NCI-H1105 treated with DMSO at 0.1 percent for 48 hours (cell line): ENCODE measurements around the gene RAD51B.

Source experiments
- DNase-seq: peaks from one replicate; lab custom pipeline; 2025; lab: John Stamatoyannopoulos, UW

Gene RAD51B

DNA sequence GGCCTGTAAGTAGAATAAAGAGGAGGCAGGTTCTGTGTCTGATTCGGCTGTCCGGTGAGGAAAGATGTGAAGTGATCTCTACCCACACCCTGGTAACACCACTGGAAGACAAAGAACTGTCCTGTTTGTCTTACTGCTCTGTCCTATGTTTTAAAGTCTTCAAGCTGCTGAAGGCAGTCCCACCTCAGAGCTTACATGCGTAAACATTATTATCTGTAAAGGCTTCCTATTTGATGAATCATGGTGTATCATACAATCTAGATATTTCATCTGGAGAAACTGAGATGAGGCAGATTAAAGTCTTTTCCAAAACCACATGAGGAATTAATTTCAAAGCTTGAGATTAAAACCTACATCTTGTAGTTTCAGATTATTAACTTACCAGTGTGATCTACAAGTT lies 545.6 kb downstream of the RAD51B start:
- DNase-seq = no peak

DNA sequence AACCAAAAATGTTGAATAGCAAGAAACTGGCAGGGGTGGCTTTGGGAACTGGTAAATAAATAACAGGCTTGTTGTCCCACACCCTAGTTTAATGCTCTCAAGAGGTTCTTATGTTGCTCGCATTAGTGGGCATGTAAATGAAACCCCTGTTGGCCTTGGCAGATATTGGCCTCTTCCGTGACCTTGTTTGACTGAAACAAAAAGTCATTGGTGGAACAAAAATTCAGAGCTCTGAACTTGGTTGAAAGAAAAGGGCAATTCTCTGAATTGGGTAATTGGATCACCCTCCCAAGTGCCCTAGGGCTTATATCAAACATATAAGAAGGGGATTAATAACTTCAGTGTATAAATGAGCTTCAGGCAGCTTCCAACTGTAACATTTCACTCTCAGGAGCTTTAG lies 547.1 kb downstream of the RAD51B start:
- no peak for DNase-seq

DNA sequence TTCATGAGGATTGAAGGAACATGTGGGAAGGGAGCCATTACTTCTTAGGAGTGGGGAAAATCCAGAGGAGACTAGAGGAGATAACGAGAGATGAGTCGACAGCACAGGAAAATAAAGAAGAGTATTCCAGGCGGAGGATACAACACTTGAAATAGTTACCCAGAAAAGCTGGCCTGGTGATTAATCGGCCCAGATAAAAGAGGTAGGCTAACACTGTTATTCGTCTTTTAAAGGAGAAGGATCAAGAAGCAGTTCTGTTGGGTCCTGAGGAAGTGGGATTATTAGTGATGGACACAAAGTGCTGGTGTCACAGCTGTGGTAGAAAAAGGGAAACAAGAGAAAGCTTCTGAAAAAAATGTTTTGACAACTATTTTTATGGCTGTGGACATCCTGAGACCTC lies 548.0 kb downstream of the RAD51B start:
- DNase-seq = no peak

GRCh38 chr14:68368850-68369249 lies 549.3 kb downstream of the RAD51B start:
- DNase-seq = no peak

DNA sequence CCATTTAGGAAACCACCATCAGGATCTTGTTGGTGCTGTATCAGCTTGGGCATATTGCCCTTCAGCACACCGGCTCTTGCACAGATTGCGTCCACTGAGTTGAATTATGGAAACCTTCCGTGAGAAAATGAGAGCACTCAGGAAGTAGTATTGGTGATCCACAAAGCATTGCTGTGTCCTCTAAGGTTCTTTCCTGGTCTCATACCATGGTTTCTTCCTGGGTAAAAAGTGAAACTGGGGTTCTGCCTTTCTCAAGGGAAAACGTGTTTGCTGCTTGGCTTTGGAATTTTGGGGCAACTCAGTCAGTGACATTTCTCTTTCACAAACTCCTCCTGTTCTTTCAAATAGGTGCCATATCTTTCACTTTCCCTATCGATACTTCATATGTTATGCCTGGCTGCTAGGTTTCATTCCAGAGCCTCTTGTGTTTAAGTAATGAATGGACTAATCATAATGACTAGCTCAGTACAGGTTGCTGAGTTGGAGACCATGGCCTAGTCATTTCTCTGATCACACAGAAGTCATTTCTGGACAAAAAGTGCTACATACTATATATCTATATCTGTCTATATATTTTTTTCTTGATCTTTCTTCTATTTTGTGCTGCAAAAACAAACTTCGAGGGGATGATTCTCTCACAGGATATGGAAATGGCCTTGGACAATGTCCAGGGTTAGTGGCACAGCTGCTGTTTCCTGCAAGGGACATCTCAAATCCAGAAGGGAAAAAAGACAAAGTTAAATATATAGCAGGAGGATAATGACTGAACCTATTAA lies 549.9 kb downstream of the RAD51B start:
- no peak for DNase-seq

DNA sequence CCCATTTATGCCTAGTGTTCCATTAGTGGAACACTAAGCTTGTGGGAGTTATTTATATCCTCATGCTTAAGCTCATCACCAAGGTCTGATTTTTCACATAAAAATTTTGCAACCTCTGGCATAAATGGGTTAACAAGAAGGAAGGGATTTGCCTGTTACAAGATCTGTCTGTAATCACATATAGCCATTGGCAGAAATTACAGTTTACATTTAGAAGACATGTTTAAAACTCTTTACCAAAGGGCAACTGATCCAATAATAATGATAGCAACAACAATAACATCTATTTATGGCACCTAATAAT lies 550.4 kb downstream of the RAD51B start:
- DNase-seq = no peak

DNA sequence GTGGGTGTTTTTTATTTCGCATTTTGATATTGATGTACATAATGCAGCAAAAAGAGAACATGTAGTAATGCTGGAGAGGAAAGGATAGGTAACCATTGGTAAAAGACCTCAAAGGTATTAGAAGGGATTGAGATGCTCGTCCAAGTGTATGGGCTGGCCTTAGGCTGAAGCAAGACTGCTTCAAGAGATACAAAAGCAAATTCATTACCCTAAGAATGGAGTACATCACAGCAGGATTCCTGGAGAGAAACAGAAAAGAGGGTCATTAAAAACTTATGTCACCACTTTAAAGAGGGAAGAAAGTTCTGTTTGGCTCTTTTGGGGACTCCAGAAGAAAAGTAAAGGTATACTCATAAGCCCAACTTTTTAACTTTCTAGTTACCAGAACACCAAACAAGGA lies 552.8 kb downstream of the RAD51B start:
- no peak for DNase-seq

GRCh38 chr14:68373124-68373646 lies 553.6 kb downstream of the RAD51B start:
- DNase-seq = no peak

- DNase-seq = no peak
Observed at GRCh38 chr14:68373847-68374444, 554.4 kb downstream of the RAD51B start.

DNA sequence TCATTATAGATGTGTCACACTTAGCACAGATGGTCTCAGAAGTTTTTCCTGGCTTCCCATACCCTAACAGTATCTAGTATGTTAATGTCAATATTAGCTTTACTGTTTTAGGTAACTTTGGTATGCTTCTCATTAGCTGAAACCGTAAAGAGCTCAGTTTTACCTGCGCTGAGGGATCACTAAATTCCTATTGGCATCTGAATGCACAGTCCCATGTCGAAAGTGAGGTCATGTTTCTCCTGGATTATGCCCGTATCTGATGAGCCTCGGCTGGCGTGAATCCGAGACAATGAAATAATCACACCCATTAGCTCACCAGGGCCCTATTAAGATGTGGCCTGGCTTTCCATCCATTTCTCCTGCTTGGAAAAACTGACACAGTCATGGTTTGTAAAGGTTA lies 555.1 kb downstream of the RAD51B start:
- no peak for DNase-seq

DNA sequence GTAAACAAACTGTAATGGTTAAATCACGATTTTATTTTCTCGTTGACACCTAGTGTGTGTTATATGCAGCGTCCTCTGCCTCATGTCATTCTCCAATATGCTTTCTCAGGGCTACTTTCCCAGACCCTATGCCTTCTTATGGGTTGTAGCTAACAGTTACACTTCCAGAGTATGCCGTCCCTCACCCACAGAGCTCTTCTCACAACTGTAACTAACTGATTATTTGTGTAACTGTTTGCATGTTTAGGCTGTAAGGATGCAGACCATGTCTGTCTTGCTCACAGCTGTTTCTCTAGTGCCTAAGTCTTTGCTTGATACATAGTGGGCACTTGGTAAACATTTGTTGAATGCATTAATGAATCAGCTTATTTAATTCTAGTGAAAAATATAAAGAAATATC lies 555.8 kb downstream of the RAD51B start:
- DNase-seq = no peak

DNA sequence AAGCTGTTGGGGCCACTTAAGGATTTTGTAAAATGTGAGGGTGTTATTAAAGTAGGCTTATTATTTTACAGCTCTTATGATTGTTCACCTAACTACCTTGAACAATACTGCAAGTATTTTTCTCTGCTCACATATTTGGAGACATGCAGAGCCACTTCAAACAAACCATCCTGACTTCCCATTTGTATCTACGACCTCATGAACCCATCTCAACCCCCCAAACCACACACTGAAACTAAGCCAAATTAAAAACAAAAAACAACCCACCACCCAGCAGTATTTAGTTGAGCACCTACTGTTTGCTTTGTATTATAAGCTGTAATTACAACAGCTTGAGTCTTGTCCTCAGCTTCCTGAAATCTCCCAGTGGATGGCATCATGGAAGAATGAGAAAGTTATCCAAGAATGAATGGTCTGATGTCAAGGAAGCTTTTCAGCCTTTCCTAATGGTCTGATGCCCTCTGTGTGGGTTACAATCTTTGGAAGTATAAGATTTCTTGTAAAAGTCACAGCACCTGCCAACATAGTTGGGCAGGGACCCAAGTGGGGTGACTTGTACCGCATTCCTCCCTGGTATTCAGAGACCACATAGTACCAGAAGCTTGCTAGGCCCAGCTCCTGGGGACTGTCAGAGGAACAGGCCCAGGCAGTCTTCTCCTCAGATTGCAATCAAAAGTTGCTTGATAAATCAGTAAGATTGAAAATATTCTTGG lies 556.6 kb downstream of the RAD51B start:
- DNase-seq = no peak

GRCh38 chr14:68377006-68377405 lies 557.4 kb downstream of the RAD51B start:
- no peak for DNase-seq

- no peak for DNase-seq
Observed at GRCh38 chr14:68377459-68377858, 557.9 kb downstream of the RAD51B start.

- no peak for DNase-seq
Observed at GRCh38 chr14:68379510-68380328, 560.1 kb downstream of the RAD51B start.

DNA sequence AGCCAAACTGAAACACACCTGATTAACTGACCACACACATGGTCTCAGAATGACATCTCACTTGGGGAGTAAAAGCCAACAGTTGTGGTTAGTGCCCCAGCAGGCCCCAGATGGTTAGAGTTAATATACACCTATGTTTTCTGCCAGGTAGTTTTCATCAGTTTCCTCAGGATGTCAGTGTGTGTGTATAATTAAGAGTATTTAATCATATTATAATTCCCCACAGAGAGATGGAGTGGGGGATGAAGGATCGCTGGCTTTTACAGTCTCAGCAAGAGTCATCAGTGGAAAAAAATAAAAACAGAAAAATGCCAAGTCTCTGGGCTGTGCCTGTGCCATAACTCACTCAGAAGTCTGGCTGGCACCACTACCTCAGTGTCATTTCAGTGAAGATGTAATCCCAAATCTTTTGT lies 560.8 kb downstream of the RAD51B start:
- DNase-seq = no peak

- DNase-seq = no peak
Observed at GRCh38 chr14:68384335-68384734, 564.8 kb downstream of the RAD51B start.

DNA sequence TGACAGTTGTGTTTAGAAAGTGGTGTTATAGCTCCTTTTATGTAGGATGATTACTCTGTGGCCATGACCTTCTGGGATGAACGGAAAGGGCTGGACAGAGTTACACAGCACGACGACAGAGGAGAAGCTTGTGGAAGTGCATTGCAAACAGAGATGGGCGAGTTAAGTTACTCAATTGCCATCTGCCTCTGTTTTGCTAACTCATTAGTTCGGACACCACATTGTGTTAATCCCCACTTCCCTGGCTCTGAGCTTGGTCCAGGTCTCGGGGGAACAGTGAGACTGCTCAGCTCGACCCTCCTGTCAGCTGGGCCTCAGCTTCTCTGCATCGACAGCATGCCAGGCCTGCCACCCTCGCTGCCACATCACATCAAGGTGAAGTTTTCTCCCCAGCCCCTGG lies 565.3 kb downstream of the RAD51B start:
- no peak for DNase-seq

GRCh38 chr14:68386446-68386845 lies 566.9 kb downstream of the RAD51B start:
- DNase-seq = no peak

DNA sequence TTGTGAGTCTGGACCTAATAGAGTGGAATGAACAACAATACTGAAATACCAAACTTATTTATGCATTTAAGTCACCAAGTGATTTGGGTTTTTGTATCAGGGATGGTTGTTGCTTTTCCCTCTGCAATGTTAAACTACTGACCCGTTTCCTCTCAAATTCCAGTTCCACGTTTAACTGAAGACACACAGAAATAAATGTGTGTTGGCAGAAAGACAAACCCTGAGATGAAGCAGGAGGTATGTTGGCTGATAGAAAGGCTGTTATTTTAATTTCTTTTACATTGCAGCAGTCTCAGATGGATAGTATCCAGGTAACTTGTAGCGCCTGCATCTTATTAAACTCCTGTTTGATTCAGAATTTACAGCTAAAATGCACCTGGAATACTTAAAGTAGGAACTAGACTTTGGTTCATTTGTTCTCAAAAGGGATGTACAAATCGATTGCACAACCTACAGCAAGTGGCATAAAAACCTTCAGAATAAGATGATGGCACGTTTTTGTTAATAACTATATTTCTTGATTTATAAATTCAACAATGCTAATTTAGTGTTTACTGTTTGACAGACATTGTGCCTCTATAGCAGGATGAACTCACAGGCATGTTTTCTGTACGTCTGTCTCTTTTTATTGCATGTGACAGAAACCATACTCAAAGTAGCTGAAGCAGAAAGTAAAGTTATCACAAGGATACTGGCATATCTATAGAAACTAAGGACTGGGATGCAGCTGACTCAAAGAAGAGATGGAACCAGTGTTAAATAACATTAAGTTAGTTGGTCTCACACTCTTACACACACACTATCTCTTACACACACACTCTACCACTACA lies 567.6 kb downstream of the RAD51B start:
- peak; percentile 13 for DNase-seq

- DNase-seq = no peak
Observed at GRCh38 chr14:68389943-68390342, 570.4 kb downstream of the RAD51B start.
